Lower leg skin (tissue), 3 donors: Measurements from ENCODE around the gene DPP10.

ENCODE experiments used
- CTCF ChIP-seq, 3 donors: fragments of 450-650 bp; IDR thresholded peaks; one replicate each; pipeline ENCODE4 v1.5.1; 2016; ENCODE audit warnings: antibody characterized with exemption in 3 of 3, mild to moderate bottlenecking in 3 of 3, moderate library complexity in 2 of 3
- POLR2A ChIP-seq, 2 donors: fragments of 450-650 bp; IDR thresholded peaks; one replicate each; pipeline ENCODE4 v1.6.1; 2016 to 2017; ENCODE audit warnings: antibody characterized with exemption in 2 of 2, mild to moderate bottlenecking in 1 of 2, moderate library complexity in 1 of 2

GRCh38 chr2:115533081-115533480 is 1090.6 kb downstream of the DPP10 start:
- TF ChIP-seq CTCF (IDR thresholded peaks at IDR 0.05) (no peak), POLR2A (IDR thresholded peaks at IDR 0.05) (no peak)
